Nephron (organoid): ENCODE measurements around the gene SPIN1.
A peak's percentile ranks its signal among the peaks of the same experiment; 100 is the strongest.
"Not testable (repeated sequence)": the region's sequence is repeated elsewhere in the genome, so short reads cannot be mapped to it uniquely, and the experiment has no call there.

Experiments
- H3K27ac Mint-ChIP-seq, 3 experiments: 2 replicates each; pipeline ENCODE4 v1.8.0; 2020; ENCODE audit warnings: mixed read lengths in 3 of 3, mild to moderate bottlenecking in 2 of 3, moderate library complexity in 1 of 3
- H3K27me3 Mint-ChIP-seq: 2 replicates; pipeline ENCODE4 v1.8.0; 2021; ENCODE audit warnings: low read depth, mild to moderate bottlenecking, moderate library complexity, mixed read lengths
- H3K36me3 Mint-ChIP-seq: 2 replicates; pipeline ENCODE4 v1.8.0; 2020; ENCODE audit warnings: low read depth, mixed read lengths
- H3K4me1 Mint-ChIP-seq: 2 replicates; pipeline ENCODE4 v1.8.0; 2020; ENCODE audit warnings: mixed read lengths
- H3K4me3 Mint-ChIP-seq, 3 experiments: 2 replicates each; pipeline ENCODE4 v1.8.0; 2020; ENCODE audit warnings: mild to moderate bottlenecking in 3 of 3, mixed read lengths in 3 of 3, moderate library complexity in 2 of 3
- H3K9me3 Mint-ChIP-seq: 2 replicates; pipeline ENCODE4 v1.8.0; 2020; ENCODE audit warnings: mixed read lengths
- TF ChIP-seq, protein P1 (sequence below), 3 experiments: fragments of 200-600 bp; sonication (generic); IDR thresholded peaks; one replicate each; pipeline ENCODE4 v1.5.0; 2021; ENCODE audit warnings: antibody characterized with exemption in 3 of 3; ENCODE audit not compliant: unreplicated experiment in 3 of 3

The SPIN1 gene

GRCh38 chr9:88383176-88383575, 5.1 kb upstream of the SPIN1 start:
- Mint-ChIP-seq H3K4me3 (no peak overlapping the region), H3K36me3 (peaks cover 4% of the 10 kb centered on the region), H3K4me1 (peaks cover 7% of the 10 kb centered on the region), H3K27me3 (no peaks in the 10 kb centered on the region), H3K27ac (no peak overlapping the region), H3K9me3 (peaks cover under 1% of the 10 kb centered on the region)
- TF ChIP-seq, protein P1, sequence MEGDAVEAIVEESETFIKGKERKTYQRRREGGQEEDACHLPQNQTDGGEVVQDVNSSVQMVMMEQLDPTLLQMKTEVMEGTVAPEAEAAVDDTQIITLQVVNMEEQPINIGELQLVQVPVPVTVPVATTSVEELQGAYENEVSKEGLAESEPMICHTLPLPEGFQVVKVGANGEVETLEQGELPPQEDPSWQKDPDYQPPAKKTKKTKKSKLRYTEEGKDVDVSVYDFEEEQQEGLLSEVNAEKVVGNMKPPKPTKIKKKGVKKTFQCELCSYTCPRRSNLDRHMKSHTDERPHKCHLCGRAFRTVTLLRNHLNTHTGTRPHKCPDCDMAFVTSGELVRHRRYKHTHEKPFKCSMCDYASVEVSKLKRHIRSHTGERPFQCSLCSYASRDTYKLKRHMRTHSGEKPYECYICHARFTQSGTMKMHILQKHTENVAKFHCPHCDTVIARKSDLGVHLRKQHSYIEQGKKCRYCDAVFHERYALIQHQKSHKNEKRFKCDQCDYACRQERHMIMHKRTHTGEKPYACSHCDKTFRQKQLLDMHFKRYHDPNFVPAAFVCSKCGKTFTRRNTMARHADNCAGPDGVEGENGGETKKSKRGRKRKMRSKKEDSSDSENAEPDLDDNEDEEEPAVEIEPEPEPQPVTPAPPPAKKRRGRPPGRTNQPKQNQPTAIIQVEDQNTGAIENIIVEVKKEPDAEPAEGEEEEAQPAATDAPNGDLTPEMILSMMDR (IDR thresholded peaks at IDR 0.05; ENCODE audit: unreplicated experiment in 3 of 3) = no peak

DNA sequence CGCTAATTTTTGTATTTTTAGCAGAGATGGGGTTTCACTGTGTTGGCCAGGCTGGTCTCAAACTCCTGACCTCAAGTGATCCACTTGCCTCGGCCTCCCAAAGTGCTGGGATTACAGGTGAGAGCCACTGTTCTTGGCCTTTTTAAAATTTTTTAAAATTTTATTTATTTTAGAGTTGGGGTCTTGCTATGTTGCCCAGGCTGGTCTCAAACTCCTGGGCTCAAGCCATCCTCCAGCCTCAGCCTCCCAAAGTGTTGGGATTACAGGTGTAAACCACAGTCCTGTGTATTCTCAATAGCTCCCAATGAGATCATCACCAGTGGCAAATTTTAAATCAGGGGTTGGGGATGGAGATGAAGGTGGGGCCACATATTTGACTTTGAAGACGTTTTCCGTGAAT, 2.1 kb upstream of the SPIN1 start:
- Mint-ChIP-seq H3K27ac (peak overlapping the region in 2 of 3 experiments; percentile 61 to 98), H3K4me3 (peak overlapping the region; percentile 91 to 95 (median 93)), H3K4me1 (peaks cover 26% of the 10 kb centered on the region)
- H3K9me3 Mint-ChIP-seq, H3K36me3 Mint-ChIP-seq, H3K27me3 Mint-ChIP-seq: not testable (repeated sequence)

- Mint-ChIP-seq H3K4me1 (peaks cover 36% of the 10 kb centered on the region), H3K27me3 (no peaks in the 10 kb centered on the region), H3K36me3 (peaks cover 14% of the 10 kb centered on the region), H3K4me3 (peak overlapping the region; percentile 91 to 95 (median 93)), H3K27ac (peak overlapping the region; percentile 96 to 99 (median 98)), H3K9me3 (no peaks in the 10 kb centered on the region)
- TF ChIP-seq, protein P1 (IDR thresholded peaks at IDR 0.05; ENCODE audit: unreplicated experiment in 3 of 3) = no peak
Observed at GRCh38 chr9:88387036-88387551, 1.1 kb upstream of the SPIN1 start.

GRCh38 chr9:88387552-88388202, 567 bp upstream of the SPIN1 start:
- peak overlapping the region; percentile 91 to 95 (median 93) for H3K4me3 Mint-ChIP-seq
- TF ChIP-seq, protein P1 (IDR thresholded peaks at IDR 0.05; ENCODE audit: unreplicated experiment in 3 of 3) = no peak
- H3K27ac Mint-ChIP-seq = peak overlapping the region; percentile 96 to 99 (median 98)
- H3K27me3 Mint-ChIP-seq = no peaks in the 10 kb centered on the region
- H3K4me1 Mint-ChIP-seq = peaks cover 41% of the 10 kb centered on the region
- H3K9me3 Mint-ChIP-seq = no peaks in the 10 kb centered on the region
- peaks cover 20% of the 10 kb centered on the region for H3K36me3 Mint-ChIP-seq

DNA sequence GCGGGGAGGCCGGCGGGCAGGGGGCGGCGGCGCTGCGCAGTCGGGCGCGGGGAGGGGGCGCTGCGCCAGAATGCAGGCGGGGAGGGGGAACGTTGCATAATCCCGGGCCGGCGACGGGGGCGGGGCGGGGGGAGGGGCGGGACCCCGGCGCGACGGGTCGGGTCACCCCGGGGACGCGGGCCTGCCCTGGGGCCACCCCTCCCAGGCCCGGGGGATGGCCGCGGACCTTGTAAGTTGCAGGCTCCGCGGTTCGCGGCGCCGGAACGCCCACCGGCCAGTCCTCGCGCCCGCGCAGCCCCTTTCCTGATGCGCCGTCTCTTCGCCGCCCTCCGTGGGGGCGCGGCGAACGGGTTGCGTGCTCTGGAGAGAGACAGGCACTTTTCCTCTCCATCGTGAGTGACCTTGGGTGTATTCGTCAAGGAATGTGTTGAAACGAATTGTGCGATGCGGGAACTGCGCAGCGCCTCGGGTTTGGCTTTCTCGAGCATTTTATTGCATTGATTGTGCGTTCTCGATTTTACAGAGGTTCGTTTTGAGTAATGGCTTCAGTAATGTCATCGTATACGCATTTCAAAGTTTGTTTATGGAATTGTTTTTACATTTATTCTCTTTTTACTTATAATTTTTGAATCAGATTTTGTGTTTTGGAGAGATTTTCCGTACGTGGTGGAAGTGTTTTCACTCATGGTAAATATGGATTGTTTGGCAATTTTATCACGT, 802 bp downstream of the SPIN1 start:
- H3K27me3 Mint-ChIP-seq = no peaks in the 10 kb centered on the region
- peak overlapping the region; percentile 99 to 100 (median 100) for H3K27ac Mint-ChIP-seq
- H3K9me3 Mint-ChIP-seq = no peaks in the 10 kb centered on the region
- H3K36me3 Mint-ChIP-seq = peaks cover 25% of the 10 kb centered on the region
- peak overlapping the region; percentile 94 to 99 (median 99) for H3K4me3 Mint-ChIP-seq
- H3K4me1 Mint-ChIP-seq = peaks cover 46% of the 10 kb centered on the region
- TF ChIP-seq, protein P1 (IDR thresholded peaks at IDR 0.05; ENCODE audit: unreplicated experiment in 3 of 3) = peak in 1 of 3 experiments; percentile 5

GRCh38 chr9:88390371-88390990, 2.2 kb downstream of the SPIN1 start:
- Mint-ChIP-seq H3K36me3 (peaks cover 32% of the 10 kb centered on the region), H3K4me1 (peaks cover 52% of the 10 kb centered on the region), H3K4me3 (peak overlapping the region; percentile 94 to 99 (median 99)), H3K9me3 (no peaks in the 10 kb centered on the region), H3K27ac (peak overlapping the region; percentile 99 to 100 (median 100)), H3K27me3 (no peaks in the 10 kb centered on the region)
- TF ChIP-seq, protein P1 (IDR thresholded peaks at IDR 0.05; ENCODE audit: unreplicated experiment in 3 of 3) = no peak
